Activated CD8-positive, alpha-beta memory T cell treated with anti-CD3 and anti-CD28 coated beads, Interleukin-2, amount 50 U/mL, for 4 hours (primary cell): ENCODE results near the gene SCUBE1.

Source experiments
- DNase-seq: peaks from one replicate; pipeline ENCODE4 v3.0.0-alpha.2; 2020

SCUBE1 gene

GRCh38 chr22:43275545-43276317 is 67.4 kb downstream of the SCUBE1 start:
- DNase-seq: no peak

- DNase-seq: no peak
These were observed 68.5 kb downstream of the SCUBE1 start for GRCh38 chr22:43274595-43275240.

- peak; percentile 28 for DNase-seq
These were observed 69.2 kb downstream of the SCUBE1 start for GRCh38 chr22:43273902-43274484.

GRCh38 chr22:43272869-43273318 is 70.3 kb downstream of the SCUBE1 start:
- DNase-seq: no peak

GRCh38 chr22:43272301-43272700 is 70.9 kb downstream of the SCUBE1 start:
- DNase-seq: no peak

GRCh38 chr22:43270949-43271348 is 72.2 kb downstream of the SCUBE1 start:
- no peak for DNase-seq

- DNase-seq: no peak
These were observed 72.8 kb downstream of the SCUBE1 start for GRCh38 chr22:43270314-43270908.

GRCh38 chr22:43269646-43270045 is 73.5 kb downstream of the SCUBE1 start:
- DNase-seq: no peak

GRCh38 chr22:43269246-43269645 is 73.9 kb downstream of the SCUBE1 start:
- no peak for DNase-seq

- DNase-seq: no peak
These were observed 75.1 kb downstream of the SCUBE1 start for GRCh38 chr22:43267981-43268660.

GRCh38 chr22:43267332-43267980 is 75.7 kb downstream of the SCUBE1 start:
- no peak for DNase-seq

GRCh38 chr22:43266076-43266475 is 77.1 kb downstream of the SCUBE1 start:
- DNase-seq: no peak

- peak; percentile 86 for DNase-seq
These were observed 79.3 kb downstream of the SCUBE1 start for GRCh38 chr22:43263645-43264514.

GRCh38 chr22:43262990-43263644 is 80.1 kb downstream of the SCUBE1 start:
- peak; percentile 27 for DNase-seq

- no peak for DNase-seq
These were observed 82.6 kb downstream of the SCUBE1 start for GRCh38 chr22:43260331-43261231.

- no peak for DNase-seq
These were observed 85.2 kb downstream of the SCUBE1 start for GRCh38 chr22:43257961-43258360.

GRCh38 chr22:43257549-43257948 is 85.6 kb downstream of the SCUBE1 start:
- no peak for DNase-seq

- DNase-seq: no peak
These were observed 86.1 kb downstream of the SCUBE1 start for GRCh38 chr22:43256976-43257545.

- no peak for DNase-seq
These were observed 86.6 kb downstream of the SCUBE1 start for GRCh38 chr22:43256569-43256968.
